Karpas-422 (cell line): ENCODE data around the gene CCNB2. TPM values are rescaled to one million over a fixed set of nuclear protein-coding genes. Genes with fewer than 3 reads are reported as not detected.
A peak's percentile ranks its signal among the peaks of the same experiment; 100 is the strongest.

Source experiments
- DNase-seq: peaks from one replicate; pipeline ENCODE4 v3.0.0-alpha.2; 2015
- H2AFZ ChIP-seq: fragments of 200-600 bp; sonication (generic); 2 replicates; pipeline ENCODE4 v1.6.1; 2014; ENCODE audit warnings: antibody characterized with exemption, low read length, mixed read lengths
- H3K27ac ChIP-seq: fragments of 200-600 bp; sonication (generic); 2 replicates; pipeline ENCODE4 v1.5.1; 2014; ENCODE audit warnings: mild to moderate bottlenecking, low read length, moderate library complexity
- H3K27me3 ChIP-seq: fragments of 200-600 bp; sonication (generic); 2 replicates; pipeline ENCODE4 v1.6.1; 2014; ENCODE audit warnings: low read length, mixed read lengths
- H3K36me3 ChIP-seq: fragments of 200-600 bp; sonication (generic); 2 replicates; pipeline ENCODE4 v1.6.1; 2014; ENCODE audit warnings: low read length, mixed read lengths; ENCODE audit not compliant: insufficient read depth
- H3K4me1 ChIP-seq: fragments of 200-600 bp; sonication (generic); 2 replicates; pipeline ENCODE4 v1.6.1; 2014; ENCODE audit warnings: mild to moderate bottlenecking, low read length, mixed read lengths
- H3K4me2 ChIP-seq: fragments of 200-600 bp; sonication (generic); 2 replicates; pipeline ENCODE4 v1.6.1; 2014; ENCODE audit warnings: low read length, low read depth, mild to moderate bottlenecking; ENCODE audit not compliant: poor library complexity, severe bottlenecking
- H3K4me3 ChIP-seq: fragments of 200-600 bp; sonication (generic); 2 replicates; pipeline ENCODE4 v1.5.1; 2014; ENCODE audit warnings: mild to moderate bottlenecking, antibody characterized with exemption, low read length, mixed read lengths
- H3K79me2 ChIP-seq: fragments of 200-600 bp; sonication (generic); 2 replicates; pipeline ENCODE4 v1.6.1; 2014; ENCODE audit warnings: mild to moderate bottlenecking, low read length, mixed read lengths
- H3K9ac ChIP-seq: fragments of 200-600 bp; sonication (generic); 2 replicates; pipeline ENCODE4 v1.6.0; 2014; ENCODE audit warnings: low read length
- H3K9me2 ChIP-seq: fragments of 200-600 bp; sonication (generic), shearing (Covaris generic); replicated peaks from 2 replicates; pipeline ENCODE4 v1.6.0; 2014; ENCODE audit warnings: mild to moderate bottlenecking, low read length, moderate library complexity; ENCODE audit not compliant: insufficient read depth
- H3K9me3 ChIP-seq: fragments of 300-700, 200-600 bp; sonication (generic); 2 replicates; pipeline ENCODE4 v1.6.1; 2014; ENCODE audit warnings: low read length, mixed read lengths
- H4K20me1 ChIP-seq: fragments of 200-600 bp; sonication (generic); 2 replicates; pipeline ENCODE4 v1.6.1; 2014; ENCODE audit warnings: mild to moderate bottlenecking, antibody characterized with exemption, low read length, low read depth; ENCODE audit not compliant: insufficient read depth
- total RNA-seq: library from RNA; depleted of rRNA; stranded (reverse); fragments of >200 nt; shearing (Covaris generic); gene quantifications from 2 replicates; pipeline ENCODE4 v1.2.3, GENCODE V29; 2014; ENCODE audit warnings: low replicate concordance

CCNB2 gene
- total RNA-seq, 1 experiment from 2014 or later = 65.2 TPM

GRCh38 chr15:59153466-59153865 is 48.5 kb downstream of the CCNB2 start:
- Histone ChIP-seq H4K20me1 (no peaks in the 10 kb centered on the region), H3K4me2 (no peak overlapping the region), H3K4me3 (no peak overlapping the region), H3K9ac (no peak overlapping the region), H3K27ac (no peak overlapping the region), H3K9me2 (no peaks in the 10 kb centered on the region), H3K36me3 (no peaks in the 10 kb centered on the region), H2AFZ (no peak overlapping the region), H3K9me3 (no peaks in the 10 kb centered on the region), H3K4me1 (peaks cover 11% of the 10 kb centered on the region), H3K27me3 (no peaks in the 10 kb centered on the region), H3K79me2 (no peaks in the 10 kb centered on the region)
- DNase-seq = no peak

GRCh38 chr15:59154243-59154642 is 49.3 kb downstream of the CCNB2 start:
- Histone ChIP-seq H3K4me3 (no peak overlapping the region), H2AFZ (no peak overlapping the region), H3K9me2 (no peaks in the 10 kb centered on the region), H3K9ac (no peak overlapping the region), H3K27ac (no peak overlapping the region), H3K4me1 (peaks cover 11% of the 10 kb centered on the region), H4K20me1 (no peaks in the 10 kb centered on the region), H3K4me2 (no peak overlapping the region), H3K79me2 (no peaks in the 10 kb centered on the region), H3K27me3 (no peaks in the 10 kb centered on the region), H3K9me3 (no peaks in the 10 kb centered on the region), H3K36me3 (no peaks in the 10 kb centered on the region)
- DNase-seq = no peak

GRCh38 chr15:59155431-59155830 is 50.5 kb downstream of the CCNB2 start:
- Histone ChIP-seq H3K27me3 (no peaks in the 10 kb centered on the region), H3K4me3 (no peak overlapping the region), H3K9me3 (no peaks in the 10 kb centered on the region), H3K4me2 (no peak overlapping the region), H3K9me2 (no peaks in the 10 kb centered on the region), H3K9ac (no peak overlapping the region), H2AFZ (no peak overlapping the region), H3K4me1 (no peaks in the 10 kb centered on the region), H3K79me2 (no peaks in the 10 kb centered on the region), H3K27ac (no peak overlapping the region), H3K36me3 (no peaks in the 10 kb centered on the region), H4K20me1 (no peaks in the 10 kb centered on the region)
- DNase-seq = no peak

- no peak overlapping the region for H3K4me3 ChIP-seq
- H3K27me3 ChIP-seq = no peaks in the 10 kb centered on the region
- H3K9ac ChIP-seq = no peak overlapping the region
- H3K36me3 ChIP-seq = no peaks in the 10 kb centered on the region
- H3K4me1 ChIP-seq = no peaks in the 10 kb centered on the region
- no peak overlapping the region for H2AFZ ChIP-seq
- H3K9me2 ChIP-seq = no peaks in the 10 kb centered on the region
- DNase-seq = no peak
- no peaks in the 10 kb centered on the region for H3K79me2 ChIP-seq
- H3K9me3 ChIP-seq = no peaks in the 10 kb centered on the region
- H3K27ac ChIP-seq = no peak overlapping the region
- no peak overlapping the region for H3K4me2 ChIP-seq
- H4K20me1 ChIP-seq = no peaks in the 10 kb centered on the region
Measured at GRCh38 chr15:59157396-59157795, 52.5 kb downstream of the CCNB2 start.

- no peaks in the 10 kb centered on the region for H3K9me2 ChIP-seq
Measured at GRCh38 chr15:59157840-59158700, 53.1 kb downstream of the CCNB2 start.

GRCh38 chr15:59158701-59159034 is 53.7 kb downstream of the CCNB2 start:
- no peaks in the 10 kb centered on the region for H3K4me1 ChIP-seq
- H3K9ac ChIP-seq = no peak overlapping the region
- no peaks in the 10 kb centered on the region for H3K27me3 ChIP-seq
- no peaks in the 10 kb centered on the region for H3K79me2 ChIP-seq
- H3K4me3 ChIP-seq = no peak overlapping the region
- no peak for DNase-seq
- no peaks in the 10 kb centered on the region for H3K36me3 ChIP-seq
- no peaks in the 10 kb centered on the region for H3K9me3 ChIP-seq
- H4K20me1 ChIP-seq = no peaks in the 10 kb centered on the region
- no peak overlapping the region for H3K27ac ChIP-seq
- H3K4me2 ChIP-seq = no peak overlapping the region
- H3K9me2 ChIP-seq = no peaks in the 10 kb centered on the region
- no peak overlapping the region for H2AFZ ChIP-seq

More at GRCh38 chr15:59157840-59158700, 53.1 kb downstream of the CCNB2 start:
- H4K20me1 ChIP-seq = no peaks in the 10 kb centered on the region
- H3K79me2 ChIP-seq = no peaks in the 10 kb centered on the region
- H3K9ac ChIP-seq = no peak overlapping the region
- no peaks in the 10 kb centered on the region for H3K27me3 ChIP-seq
- no peaks in the 10 kb centered on the region for H3K9me3 ChIP-seq
- no peak overlapping the region for H3K27ac ChIP-seq
- DNase-seq = no peak
- H3K4me1 ChIP-seq = no peaks in the 10 kb centered on the region
- H3K36me3 ChIP-seq = no peaks in the 10 kb centered on the region
- H3K4me2 ChIP-seq = no peak overlapping the region
- no peak overlapping the region for H3K4me3 ChIP-seq
- H2AFZ ChIP-seq = no peak overlapping the region

- no peaks in the 10 kb centered on the region for H3K27me3 ChIP-seq
- no peaks in the 10 kb centered on the region for H3K9me3 ChIP-seq
- H3K4me3 ChIP-seq = no peak overlapping the region
- DNase-seq = no peak
- H3K36me3 ChIP-seq = no peaks in the 10 kb centered on the region
- no peak overlapping the region for H3K27ac ChIP-seq
- H4K20me1 ChIP-seq = no peaks in the 10 kb centered on the region
- H2AFZ ChIP-seq = no peak overlapping the region
- H3K9ac ChIP-seq = no peak overlapping the region
- no peaks in the 10 kb centered on the region for H3K79me2 ChIP-seq
- H3K4me1 ChIP-seq = no peaks in the 10 kb centered on the region
- no peak overlapping the region for H3K4me2 ChIP-seq
- H3K9me2 ChIP-seq = no peaks in the 10 kb centered on the region
Measured at GRCh38 chr15:59159210-59159609, 54.3 kb downstream of the CCNB2 start.

- Histone ChIP-seq H2AFZ (no peak overlapping the region), H4K20me1 (no peaks in the 10 kb centered on the region), H3K36me3 (no peaks in the 10 kb centered on the region), H3K27ac (no peak overlapping the region), H3K4me1 (no peaks in the 10 kb centered on the region), H3K79me2 (no peaks in the 10 kb centered on the region), H3K4me3 (no peak overlapping the region), H3K27me3 (no peaks in the 10 kb centered on the region), H3K9me2 (no peaks in the 10 kb centered on the region), H3K4me2 (no peak overlapping the region), H3K9me3 (no peaks in the 10 kb centered on the region), H3K9ac (no peak overlapping the region)
- peak; percentile 70 for DNase-seq
Measured at GRCh38 chr15:59160880-59161593, 56.1 kb downstream of the CCNB2 start.
